AG09319 (cell line): Measurements from ENCODE around the gene F13A1.

Experiments used
- DNase-seq: peaks from one replicate; pipeline ENCODE4 v3.0.0-alpha.2; 2010; ENCODE audit warnings: low read depth; ENCODE audit errors: extremely low read depth
- CTCF ChIP-seq: IDR thresholded peaks from 2 replicates; pipeline ENCODE4 v1.5.1; 2011; ENCODE audit warnings: low read depth, mild to moderate bottlenecking, inconsistent platforms, low read length, moderate library complexity

Gene F13A1

GRCh38 chr6:6357032-6357431, 36.6 kb upstream of the F13A1 start:
- no peak for TF ChIP-seq CTCF
- DNase-seq = no peak

GRCh38 chr6:6352772-6353171, 32.3 kb upstream of the F13A1 start:
- TF ChIP-seq CTCF = no peak
- no peak for DNase-seq

- DNase-seq = no peak
- no peak for TF ChIP-seq CTCF
Measured at GRCh38 chr6:6351511-6352025, 31.1 kb upstream of the F13A1 start.

GRCh38 chr6:6350696-6351095, 30.2 kb upstream of the F13A1 start:
- no peak for DNase-seq
- TF ChIP-seq CTCF = no peak

GRCh38 chr6:6348256-6348655, 27.8 kb upstream of the F13A1 start:
- DNase-seq = no peak
- no peak for TF ChIP-seq CTCF

GRCh38 chr6:6346427-6347023, 26.1 kb upstream of the F13A1 start:
- TF ChIP-seq CTCF = no peak
- DNase-seq = no peak

- DNase-seq = no peak
- TF ChIP-seq CTCF = no peak
Measured at GRCh38 chr6:6333501-6333900, 13.0 kb upstream of the F13A1 start.
